GOT3 (cell line): ENCODE data around the gene ROR1.

Experiments
- DNase-seq: peaks from one replicate; lab custom pipeline; 2025; ENCODE audit warnings: mixed read lengths; lab: John Stamatoyannopoulos, UW

The ROR1 gene

GRCh38 chr1:63977466-63977865 lies 203.6 kb downstream of the ROR1 start:
- no peak for DNase-seq

GRCh38 chr1:63980740-63981407 lies 207.1 kb downstream of the ROR1 start:
- DNase-seq: no peak

GRCh38 chr1:63981408-63981773 lies 207.6 kb downstream of the ROR1 start:
- no peak for DNase-seq

- DNase-seq: no peak
These were observed 208.4 kb downstream of the ROR1 start for GRCh38 chr1:63982201-63982600.

GRCh38 chr1:63983391-63984256 lies 209.8 kb downstream of the ROR1 start:
- no peak for DNase-seq

GRCh38 chr1:63984257-63984929 lies 210.6 kb downstream of the ROR1 start:
- DNase-seq: no peak

GRCh38 chr1:63984930-63985290 lies 211.1 kb downstream of the ROR1 start:
- DNase-seq: no peak

GRCh38 chr1:63987014-63987627 lies 213.3 kb downstream of the ROR1 start:
- DNase-seq: no peak

GRCh38 chr1:63987628-63988024 lies 213.8 kb downstream of the ROR1 start:
- no peak for DNase-seq

- DNase-seq: no peak
These were observed 215.1 kb downstream of the ROR1 start for GRCh38 chr1:63988941-63989340.

GRCh38 chr1:63991685-63992084 lies 217.9 kb downstream of the ROR1 start:
- no peak for DNase-seq

GRCh38 chr1:64000021-64000420 lies 226.2 kb downstream of the ROR1 start:
- no peak for DNase-seq

GRCh38 chr1:64001038-64001437 lies 227.2 kb downstream of the ROR1 start:
- no peak for DNase-seq

- DNase-seq: no peak
These were observed 230.7 kb downstream of the ROR1 start for GRCh38 chr1:64004451-64005025.

- no peak for DNase-seq
These were observed 232.0 kb downstream of the ROR1 start for GRCh38 chr1:64005801-64006200.

- no peak for DNase-seq
These were observed 232.6 kb downstream of the ROR1 start for GRCh38 chr1:64006276-64007051.

GRCh38 chr1:64010316-64010715 lies 236.5 kb downstream of the ROR1 start:
- no peak for DNase-seq

- no peak for DNase-seq
These were observed 239.6 kb downstream of the ROR1 start for GRCh38 chr1:64013395-64013794.

GRCh38 chr1:64019818-64020217 lies 246.0 kb downstream of the ROR1 start:
- no peak for DNase-seq

GRCh38 chr1:64021066-64021465 lies 247.2 kb downstream of the ROR1 start:
- DNase-seq: no peak

GRCh38 chr1:64025051-64025450 lies 251.2 kb downstream of the ROR1 start:
- DNase-seq: no peak
